Measurements from ENCODE around the gene MST1.

The MST1 gene

DNA sequence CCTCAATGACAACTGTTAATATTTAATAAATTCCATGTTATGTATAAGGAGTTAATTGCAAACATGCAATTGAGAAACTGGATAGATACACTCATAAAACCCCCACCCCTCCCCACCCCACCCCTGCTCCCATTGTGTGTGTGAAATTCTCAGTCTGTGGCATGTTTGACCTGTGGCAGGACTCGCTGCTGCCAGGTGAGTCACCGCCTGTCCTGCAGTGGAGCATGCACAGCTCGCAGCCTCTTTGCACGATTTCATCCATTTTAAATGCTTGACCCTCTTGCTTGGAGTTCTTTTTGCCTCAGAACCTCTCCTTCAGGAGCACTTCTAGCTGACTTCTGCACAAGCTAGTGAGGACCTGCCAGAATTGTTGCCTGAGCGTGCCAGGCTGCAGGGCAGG, 20.4 kb downstream of the MST1 start:
- TF ChIP-seq, protein P1, sequence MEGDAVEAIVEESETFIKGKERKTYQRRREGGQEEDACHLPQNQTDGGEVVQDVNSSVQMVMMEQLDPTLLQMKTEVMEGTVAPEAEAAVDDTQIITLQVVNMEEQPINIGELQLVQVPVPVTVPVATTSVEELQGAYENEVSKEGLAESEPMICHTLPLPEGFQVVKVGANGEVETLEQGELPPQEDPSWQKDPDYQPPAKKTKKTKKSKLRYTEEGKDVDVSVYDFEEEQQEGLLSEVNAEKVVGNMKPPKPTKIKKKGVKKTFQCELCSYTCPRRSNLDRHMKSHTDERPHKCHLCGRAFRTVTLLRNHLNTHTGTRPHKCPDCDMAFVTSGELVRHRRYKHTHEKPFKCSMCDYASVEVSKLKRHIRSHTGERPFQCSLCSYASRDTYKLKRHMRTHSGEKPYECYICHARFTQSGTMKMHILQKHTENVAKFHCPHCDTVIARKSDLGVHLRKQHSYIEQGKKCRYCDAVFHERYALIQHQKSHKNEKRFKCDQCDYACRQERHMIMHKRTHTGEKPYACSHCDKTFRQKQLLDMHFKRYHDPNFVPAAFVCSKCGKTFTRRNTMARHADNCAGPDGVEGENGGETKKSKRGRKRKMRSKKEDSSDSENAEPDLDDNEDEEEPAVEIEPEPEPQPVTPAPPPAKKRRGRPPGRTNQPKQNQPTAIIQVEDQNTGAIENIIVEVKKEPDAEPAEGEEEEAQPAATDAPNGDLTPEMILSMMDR (IDR thresholded peaks at IDR 0.05; ENCODE audit: control extremely low read depth, extremely low read depth, low read depth, missing control alignments) = no peak
- no peak for DNase-seq (ENCODE audit: extremely low spot score)
- CTCF ChIA-PET = interaction anchor here (5.4 kb wide), 1 partner anchor 131 kb away, joined by 198 read pairs; no protein-coding TSS in a partner anchor
- POLR2A ChIA-PET = no interaction called here

DNA sequence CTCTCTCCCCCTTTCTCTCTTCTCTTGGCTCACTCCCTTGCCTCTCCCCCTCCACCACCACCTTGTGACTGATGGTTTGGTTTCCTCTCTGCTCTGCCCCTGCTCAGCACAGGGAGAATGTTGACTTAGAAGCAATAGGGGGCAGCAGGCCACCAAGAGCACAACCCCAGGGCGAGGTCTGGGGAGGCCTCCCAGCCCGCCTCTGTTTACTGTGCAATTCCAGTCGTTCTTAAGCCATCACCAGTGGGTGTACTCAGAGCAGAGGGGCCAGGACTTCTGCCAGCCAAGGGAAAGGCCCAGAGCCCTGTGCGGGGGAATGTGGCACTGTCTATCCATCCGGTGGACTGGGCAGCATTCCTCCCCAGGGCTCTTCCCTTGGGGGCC, 20.9 kb downstream of the MST1 start:
- ChIA-PET POLR2A (no interaction called here), CTCF (interaction anchor here (5.4 kb wide), 1 partner anchor 131 kb away, joined by 198 read pairs; no protein-coding TSS in a partner anchor)
- TF ChIP-seq, protein P1 (IDR thresholded peaks at IDR 0.05; ENCODE audit: control extremely low read depth, extremely low read depth, low read depth, missing control alignments) = no peak
- no peak for DNase-seq (ENCODE audit: extremely low spot score)

DNA sequence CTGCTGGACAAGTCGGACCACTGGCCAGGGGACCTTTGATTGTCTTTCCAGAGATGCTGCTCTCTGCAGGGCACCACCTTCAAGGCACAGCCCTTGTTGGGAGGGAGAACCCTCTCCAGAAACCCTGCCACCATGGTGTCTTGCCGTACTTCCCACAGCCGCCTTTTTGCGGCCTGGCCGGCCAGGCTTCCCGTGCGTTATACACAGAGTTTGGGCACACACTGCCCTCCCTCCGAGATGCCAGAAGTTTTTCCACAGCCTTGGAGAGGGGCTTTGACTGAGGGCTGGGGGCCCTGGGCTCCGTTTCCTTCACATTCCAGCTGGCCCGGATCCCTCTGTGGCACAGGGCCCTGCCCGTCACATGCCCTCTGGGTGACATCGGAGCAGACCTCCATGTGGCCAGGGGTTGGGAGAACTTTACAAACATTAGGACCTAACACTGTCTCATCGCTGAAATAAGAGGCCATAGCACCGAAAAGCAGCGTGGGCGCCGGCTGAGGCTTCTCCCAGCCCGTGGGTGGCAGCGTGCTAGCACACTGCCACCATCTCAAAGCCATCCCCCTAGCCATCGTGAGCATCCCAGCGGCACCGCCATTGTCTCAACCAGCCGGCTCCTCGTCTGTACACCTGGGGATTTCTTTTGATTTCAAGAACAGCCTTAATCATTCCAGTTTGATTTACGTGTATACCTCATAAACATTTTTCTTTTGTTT, 21.4 kb downstream of the MST1 start:
- POLR2A ChIA-PET = no interaction called here
- no peak for DNase-seq (ENCODE audit: extremely low spot score)
- CTCF ChIA-PET = interaction anchor here (4.1 kb wide), 1 partner anchor 128 kb away, joined by 27 read pairs; no protein-coding TSS in a partner anchor
- TF ChIP-seq, protein P1 (IDR thresholded peaks at IDR 0.05; ENCODE audit: control extremely low read depth, extremely low read depth, low read depth, missing control alignments) = no peak

DNA sequence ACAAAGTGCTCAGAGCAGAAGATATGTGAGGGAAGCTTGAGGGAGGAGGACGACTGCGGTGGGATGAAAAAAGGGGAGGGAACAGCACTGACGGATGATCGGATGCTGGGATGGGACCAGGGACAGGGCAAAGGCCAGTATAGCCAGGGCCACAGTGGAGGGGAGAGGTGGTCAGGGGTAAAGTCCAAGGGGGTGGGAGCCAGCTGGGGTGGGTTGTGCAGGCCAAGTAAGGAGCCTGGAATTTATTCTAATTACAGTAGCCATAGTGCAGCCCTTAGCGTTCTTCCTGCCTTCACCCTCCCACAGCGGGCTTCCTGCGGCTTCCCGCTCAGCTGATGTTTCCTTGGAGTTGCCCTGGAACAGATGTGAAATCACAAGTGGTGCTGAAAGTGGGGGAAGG, 22.7 kb downstream of the MST1 start:
- DNase-seq (ENCODE audit: extremely low spot score) = no peak
- TF ChIP-seq, protein P1 (IDR thresholded peaks at IDR 0.05; ENCODE audit: control extremely low read depth, extremely low read depth, low read depth, missing control alignments) = no peak
- ChIA-PET CTCF (interaction anchor here (0.9 to 4.1 kb wide), 2 partner anchors 14 to 127 kb away, joined by 3 to 27 read pairs; no protein-coding TSS in a partner anchor), POLR2A (no interaction called here)

DNA sequence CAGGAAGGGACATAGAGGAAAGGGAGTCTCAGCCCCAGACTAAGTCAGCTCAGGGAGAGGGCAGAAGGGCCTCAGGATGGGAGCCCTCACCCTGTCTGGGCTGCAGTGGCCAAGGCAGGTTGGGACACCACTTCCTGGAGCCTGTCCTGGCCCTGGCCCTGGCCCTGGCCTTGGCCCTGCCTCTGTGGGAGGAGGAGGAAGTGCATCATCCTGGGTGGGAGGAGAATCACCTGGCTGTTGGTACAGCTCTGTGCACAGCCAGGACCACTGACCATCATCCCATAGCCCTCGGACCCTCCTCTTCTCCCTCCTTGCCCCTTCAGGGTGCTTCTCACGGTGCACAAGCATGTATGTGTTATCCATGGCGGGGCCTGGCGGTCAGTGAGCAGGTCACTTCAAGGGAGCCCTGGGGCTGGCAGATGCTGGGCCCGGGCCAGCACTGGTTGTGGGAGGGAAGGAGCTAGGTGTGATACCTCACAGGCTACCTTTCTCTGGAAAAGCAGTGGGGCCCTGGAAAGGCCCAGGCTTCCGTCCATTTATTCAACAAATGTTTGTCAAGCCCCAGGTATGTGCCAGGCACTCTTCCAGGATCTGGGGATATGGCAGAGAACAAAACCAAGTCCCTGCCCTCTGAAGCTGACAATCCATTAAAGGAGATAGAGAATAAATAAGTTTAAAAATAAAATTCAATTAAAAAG, 23.3 kb downstream of the MST1 start:
- TF ChIP-seq, protein P1 (IDR thresholded peaks at IDR 0.05; ENCODE audit: control extremely low read depth, extremely low read depth, low read depth, missing control alignments) = no peak
- POLR2A ChIA-PET = no interaction called here
- DNase-seq (ENCODE audit: extremely low spot score) = no peak
- CTCF ChIA-PET = interaction anchor here (0.9 to 4.1 kb wide), 2 partner anchors 14 to 127 kb away, joined by 3 to 27 read pairs; no protein-coding TSS in a partner anchor

DNA sequence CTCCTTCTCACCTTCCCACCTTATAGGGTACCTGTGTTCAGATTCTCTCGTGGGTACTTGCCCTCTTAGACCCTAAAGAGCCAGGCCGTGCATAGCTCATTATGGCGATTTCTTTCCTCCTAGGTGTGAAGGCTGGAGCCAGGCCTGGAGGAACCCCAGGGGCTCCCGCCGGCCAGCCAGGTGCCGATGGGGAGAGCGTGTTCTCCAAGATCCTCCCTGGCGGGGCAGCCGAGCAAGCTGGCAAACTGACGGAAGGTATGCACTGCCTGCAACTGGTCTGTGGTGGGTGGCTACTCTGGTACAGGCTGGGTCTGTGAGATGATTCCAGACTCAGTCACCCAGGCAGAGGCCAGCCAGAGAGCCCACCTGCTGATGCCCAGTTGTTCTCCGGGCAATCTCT, 25.0 kb downstream of the MST1 start:
- POLR2A ChIA-PET = no interaction called here
- DNase-seq (ENCODE audit: extremely low spot score) = no peak
- CTCF ChIA-PET = interaction anchor here (0.7 to 4.1 kb wide), 2 partner anchors 9 to 125 kb away, joined by 3 to 27 read pairs; no protein-coding TSS in a partner anchor
- TF ChIP-seq, protein P1 (IDR thresholded peaks at IDR 0.05; ENCODE audit: control extremely low read depth, extremely low read depth, low read depth, missing control alignments) = no peak
